CD4-positive, alpha-beta memory T cell (primary cell): ENCODE results near the gene ZBTB17. TPM values are rescaled to one million over a fixed set of nuclear protein-coding genes. Genes with fewer than 3 reads are reported as not detected.

Source experiments
- CTCF ChIA-PET: fragments of 350-600 bp; sonication (Branson Sonifier 250); formaldehyde crosslinking; loops from one replicate; lab custom pipeline; 2021; ENCODE audit warnings: inconsistent platforms; ENCODE audit not compliant: partially characterized antibody; lab: Charles Lee
- POLR2A ChIA-PET: fragments of 350-600 bp; sonication (Branson Sonifier 250); formaldehyde crosslinking; loops from one replicate; lab custom pipeline; 2021; ENCODE audit not compliant: partially characterized antibody; lab: Charles Lee
- DNase-seq, 5 donors: peaks; one replicate each; pipeline versions ENCODE4 v3.0.0 to v3.0.0-alpha.2; 2020 to 2022; ENCODE audit warnings: mixed read lengths in 1 of 5
- H3K27ac ChIP-seq: one replicate; pipeline ENCODE4 v1.7.0; 2013; ENCODE audit warnings: low read depth, low read length
- H3K27me3 ChIP-seq: 2 replicates; pipeline ENCODE4 v1.7.0; 2013; ENCODE audit warnings: mild to moderate bottlenecking, low read length, moderate library complexity; ENCODE audit not compliant: insufficient read depth
- H3K36me3 ChIP-seq: 2 replicates; pipeline ENCODE4 v1.7.0; 2013; ENCODE audit warnings: mild to moderate bottlenecking, low read length, moderate library complexity; ENCODE audit not compliant: insufficient read depth
- H3K4me1 ChIP-seq: 2 replicates; pipeline ENCODE4 v1.7.0; 2013; ENCODE audit warnings: mild to moderate bottlenecking, low read length, moderate library complexity; ENCODE audit not compliant: insufficient read depth
- H3K4me3 ChIP-seq, 2 donors: one replicate each; pipeline ENCODE4 v1.7.0; 2013; ENCODE audit warnings: low read length in 2 of 2, mild to moderate bottlenecking in 1 of 2
- H3K9me3 ChIP-seq, 2 donors: one replicate each; pipeline ENCODE4 v1.7.0; 2013; ENCODE audit warnings: low read length in 2 of 2, control low read depth in 1 of 2; ENCODE audit not compliant: control insufficient read depth in 1 of 2
- H3K27ac Mint-ChIP-seq, 7 donors: one replicate each; pipeline ENCODE4 v1.8.0; 2020 to 2021; ENCODE audit warnings: mixed read lengths in 7 of 7, mild to moderate bottlenecking in 6 of 7, inconsistent platforms in 3 of 7, moderate library complexity in 3 of 7
- H3K27me3 Mint-ChIP-seq, 2 donors: one replicate each; pipeline ENCODE4 v1.8.0; 2020 to 2021; ENCODE audit warnings: mixed read lengths in 2 of 2
- H3K36me3 Mint-ChIP-seq, 2 donors: one replicate each; pipeline ENCODE4 v1.8.0; 2020 to 2021; ENCODE audit warnings: mixed read lengths in 2 of 2, inconsistent platforms in 1 of 2, mild to moderate bottlenecking in 1 of 2
- H3K4me1 Mint-ChIP-seq, 4 donors: one replicate each; pipeline ENCODE4 v1.8.0; 2020 to 2021; ENCODE audit warnings: mixed read lengths in 4 of 4, mild to moderate bottlenecking in 1 of 4
- H3K4me3 Mint-ChIP-seq, 8 donors: one replicate each; pipeline ENCODE4 v1.8.0; 2020 to 2021; ENCODE audit warnings: mixed read lengths in 8 of 8, mild to moderate bottlenecking in 7 of 8, moderate library complexity in 6 of 8, inconsistent platforms in 3 of 8
- H3K9me3 Mint-ChIP-seq, 8 donors: one replicate each; pipeline ENCODE4 v1.8.0; 2020 to 2021; ENCODE audit warnings: mixed read lengths in 8 of 8, mild to moderate bottlenecking in 5 of 8, inconsistent platforms in 3 of 8, moderate library complexity in 1 of 8
- intact Hi-C: fragments of 100-400 bp; cut with micrococcal nuclease; formaldehyde crosslinking; loops from one replicate; pipeline ENCODE4 v1.15.1; 2023
- polyA plus RNA-seq, 2 donors: library from polyadenylated mRNA; unstranded; fragments of 300-500 nt; fragmentation: Illumina TruSeq; gene quantifications; one replicate each; pipeline ENCODE4 v1.2.3, GENCODE V29; 2021
- total RNA-seq, 2 experiments: library from RNA; stranded (reverse); gene quantifications; one replicate each; pipeline ENCODE4 v1.2.3, GENCODE V29; 2021

The ZBTB17 gene
- total and polyA plus RNA-seq, 4 experiments from 2014 or later, result 5.2 to 61.0 (median 38.4) TPM

DNA sequence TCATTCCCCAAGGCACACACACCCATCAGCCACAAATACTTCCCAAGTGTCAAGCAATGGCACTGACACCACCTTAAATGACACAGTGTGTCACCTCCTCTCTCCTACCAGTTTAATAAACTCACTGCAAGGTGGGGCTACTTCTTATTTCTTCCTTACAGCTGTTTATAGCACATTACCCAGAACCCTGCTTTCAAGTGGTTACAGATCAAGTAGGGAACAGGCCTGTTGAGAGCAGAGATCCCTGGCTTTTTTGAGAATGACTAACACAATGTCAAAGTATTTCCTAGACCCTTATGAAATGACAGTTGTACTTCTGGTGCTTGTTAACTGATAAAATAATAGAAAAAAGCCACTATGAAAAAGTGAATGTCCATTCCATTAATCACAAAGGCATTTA is 19.8 kb downstream of the ZBTB17 start:
- Histone ChIP-seq H3K4me3 (no peak overlapping the region), H3K4me1 (peaks cover 62% of the 10 kb centered on the region), H3K27me3 (no peaks in the 10 kb centered on the region), H3K9me3 (no peaks in the 10 kb centered on the region), H3K27ac (no peak overlapping the region), H3K36me3 (peaks cover 6% of the 10 kb centered on the region)
- peaks cover 4 to 12% of the 10 kb centered on the region in 2 donors for H3K36me3 Mint-ChIP-seq
- peak overlapping the region in 2 of 8 donors; percentile 31 to 35 for H3K4me3 Mint-ChIP-seq
- peaks cover 47 to 86% (median 70%) of the 10 kb centered on the region in 4 donors for H3K4me1 Mint-ChIP-seq
- no peaks in the 10 kb centered on the region for H3K27me3 Mint-ChIP-seq
- intact Hi-C loops, result no loop called here
- no peak for DNase-seq
- CTCF ChIA-PET, result interaction anchor here (0.9 kb wide), 1 partner anchor 39 kb away, joined by 3 read pairs; no protein-coding TSS in a partner anchor
- POLR2A ChIA-PET, result interaction anchor here (0.9 to 1.5 kb wide), 2 partner anchors 8 to 10 kb away, joined by 3 to 4 read pairs; no protein-coding TSS in a partner anchor
- peak overlapping the region in 4 of 7 donors; percentile 25 to 75 (median 61) for H3K27ac Mint-ChIP-seq
- no peaks in the 10 kb centered on the region for H3K9me3 Mint-ChIP-seq

- POLR2A ChIA-PET, result interaction anchor here (0.9 to 1.5 kb wide), 2 partner anchors 9 to 10 kb away, joined by 3 to 4 read pairs; no protein-coding TSS in a partner anchor
- Mint-ChIP-seq H3K4me1 (peaks cover 53 to 89% (median 71%) of the 10 kb centered on the region in 4 donors), H3K36me3 (peaks cover 4 to 15% of the 10 kb centered on the region in 2 donors), H3K4me3 (no peak overlapping the region), H3K27ac (peak overlapping the region in 2 of 7 donors; percentile 25 to 75), H3K9me3 (no peaks in the 10 kb centered on the region), H3K27me3 (peaks cover 0 to 2% of the 10 kb centered on the region in 2 donors)
- H3K9me3 ChIP-seq, result no peaks in the 10 kb centered on the region
- peaks cover 68% of the 10 kb centered on the region for H3K4me1 ChIP-seq
- no peak overlapping the region for H3K27ac ChIP-seq
- DNase-seq, result no peak
- CTCF ChIA-PET, result no interaction called here
- H3K36me3 ChIP-seq, result peaks cover 6% of the 10 kb centered on the region
- H3K4me3 ChIP-seq, result no peak overlapping the region
- no peaks in the 10 kb centered on the region for H3K27me3 ChIP-seq
- intact Hi-C loops, result no loop called here
Observed at GRCh38 chr1:15955552-15955951, 20.3 kb downstream of the ZBTB17 start.

DNA sequence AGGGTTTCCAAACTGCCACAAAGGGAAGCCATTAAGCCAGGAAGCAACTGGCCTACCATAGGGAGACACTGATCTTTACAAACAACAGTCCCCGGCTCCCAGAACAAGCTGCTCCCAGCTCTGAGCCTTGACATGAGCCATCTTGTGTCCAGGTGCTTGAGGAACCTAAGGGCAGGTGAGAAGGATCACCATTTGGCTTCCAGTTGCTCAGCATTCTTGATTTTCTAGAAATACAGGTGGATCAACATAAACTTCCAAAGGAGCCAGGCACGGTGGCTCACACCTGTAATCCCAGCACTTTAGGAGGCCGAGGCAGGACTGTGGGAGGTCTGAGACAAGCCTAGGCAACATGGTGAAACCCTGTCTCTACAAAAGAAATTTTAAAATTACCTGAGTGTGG is 21.6 kb downstream of the ZBTB17 start:
- CTCF ChIA-PET, result interaction anchor here (0.7 to 0.9 kb wide), 2 partner anchors 18 to 55 kb away, joined by 3 to 4 read pairs; no protein-coding TSS in a partner anchor
- Mint-ChIP-seq H3K27me3 (peaks cover 0 to 2% of the 10 kb centered on the region in 2 donors), H3K27ac (peak overlapping the region in 5 of 7 donors; percentile 7 to 81 (median 67)), H3K4me3 (no peak overlapping the region), H3K4me1 (peaks cover 58 to 91% (median 75%) of the 10 kb centered on the region in 4 donors), H3K9me3 (no peaks in the 10 kb centered on the region), H3K36me3 (peaks cover 4 to 18% of the 10 kb centered on the region in 2 donors)
- Histone ChIP-seq H3K27me3 (no peaks in the 10 kb centered on the region), H3K36me3 (peaks cover 6% of the 10 kb centered on the region), H3K9me3 (no peaks in the 10 kb centered on the region), H3K4me3 (no peak overlapping the region), H3K4me1 (peaks cover 74% of the 10 kb centered on the region), H3K27ac (no peak overlapping the region)
- POLR2A ChIA-PET, result interaction anchor here (1.2 kb wide), 1 partner anchor 21 kb away, joined by 4 read pairs; the partner anchor contains the start of gene ZBTB17
- DNase-seq, result no peak
- intact Hi-C loops, result no loop called here

GRCh38 chr1:15953791-15954241 is 22.1 kb downstream of the ZBTB17 start:
- CTCF ChIA-PET, result interaction anchor here (0.7 to 0.9 kb wide), 2 partner anchors 17 to 56 kb away, joined by 3 to 4 read pairs; no protein-coding TSS in a partner anchor
- H3K4me1 ChIP-seq, result peaks cover 79% of the 10 kb centered on the region

GRCh38 chr1:15953294-15953771 is 22.6 kb downstream of the ZBTB17 start:
- Mint-ChIP-seq H3K27me3 (peaks cover 0 to 2% of the 10 kb centered on the region in 2 donors), H3K36me3 (peaks cover 4 to 22% of the 10 kb centered on the region in 2 donors), H3K27ac (peak overlapping the region in 6 of 7 donors; percentile 42 to 77 (median 62)), H3K4me1 (peaks cover 66 to 93% (median 81%) of the 10 kb centered on the region in 4 donors), H3K9me3 (no peaks in the 10 kb centered on the region), H3K4me3 (peak overlapping the region in 2 of 8 donors; percentile 28 to 46)
- H3K27ac ChIP-seq, result no peak overlapping the region
- DNase-seq, result no peak
- no peaks in the 10 kb centered on the region for H3K27me3 ChIP-seq
- ChIA-PET CTCF (interaction anchor here (0.7 kb wide), 1 partner anchor 56 kb away, joined by 4 read pairs; no protein-coding TSS in a partner anchor), POLR2A (interaction anchor here (1.2 kb wide), 1 partner anchor 22 kb away, joined by 4 read pairs; the partner anchor contains the start of gene ZBTB17)
- peaks cover 80% of the 10 kb centered on the region for H3K4me1 ChIP-seq
- H3K4me3 ChIP-seq, result no peak overlapping the region
- peaks cover 6% of the 10 kb centered on the region for H3K36me3 ChIP-seq
- H3K9me3 ChIP-seq, result no peaks in the 10 kb centered on the region
- intact Hi-C loops, result no loop called here

More at GRCh38 chr1:15953791-15954241, 22.1 kb downstream of the ZBTB17 start:
- H3K4me1 Mint-ChIP-seq, result peaks cover 63 to 93% (median 79%) of the 10 kb centered on the region in 4 donors
- POLR2A ChIA-PET, result interaction anchor here (1.2 kb wide), 1 partner anchor 22 kb away, joined by 4 read pairs; the partner anchor contains the start of gene ZBTB17
- peak overlapping the region; percentile 35 to 81 (median 67) for H3K27ac Mint-ChIP-seq
- peaks cover 6% of the 10 kb centered on the region for H3K36me3 ChIP-seq
- no peak overlapping the region for H3K27ac ChIP-seq
- no peak overlapping the region for H3K4me3 ChIP-seq
- H3K9me3 ChIP-seq, result no peaks in the 10 kb centered on the region
- H3K36me3 Mint-ChIP-seq, result peaks cover 4 to 23% of the 10 kb centered on the region in 2 donors
- peak overlapping the region in 2 of 8 donors; percentile 28 to 46 for H3K4me3 Mint-ChIP-seq
- no peaks in the 10 kb centered on the region for H3K27me3 ChIP-seq
- peaks cover 0 to 2% of the 10 kb centered on the region in 2 donors for H3K27me3 Mint-ChIP-seq
- no peaks in the 10 kb centered on the region for H3K9me3 Mint-ChIP-seq
- no peak for DNase-seq
- intact Hi-C loops, result no loop called here

DNA sequence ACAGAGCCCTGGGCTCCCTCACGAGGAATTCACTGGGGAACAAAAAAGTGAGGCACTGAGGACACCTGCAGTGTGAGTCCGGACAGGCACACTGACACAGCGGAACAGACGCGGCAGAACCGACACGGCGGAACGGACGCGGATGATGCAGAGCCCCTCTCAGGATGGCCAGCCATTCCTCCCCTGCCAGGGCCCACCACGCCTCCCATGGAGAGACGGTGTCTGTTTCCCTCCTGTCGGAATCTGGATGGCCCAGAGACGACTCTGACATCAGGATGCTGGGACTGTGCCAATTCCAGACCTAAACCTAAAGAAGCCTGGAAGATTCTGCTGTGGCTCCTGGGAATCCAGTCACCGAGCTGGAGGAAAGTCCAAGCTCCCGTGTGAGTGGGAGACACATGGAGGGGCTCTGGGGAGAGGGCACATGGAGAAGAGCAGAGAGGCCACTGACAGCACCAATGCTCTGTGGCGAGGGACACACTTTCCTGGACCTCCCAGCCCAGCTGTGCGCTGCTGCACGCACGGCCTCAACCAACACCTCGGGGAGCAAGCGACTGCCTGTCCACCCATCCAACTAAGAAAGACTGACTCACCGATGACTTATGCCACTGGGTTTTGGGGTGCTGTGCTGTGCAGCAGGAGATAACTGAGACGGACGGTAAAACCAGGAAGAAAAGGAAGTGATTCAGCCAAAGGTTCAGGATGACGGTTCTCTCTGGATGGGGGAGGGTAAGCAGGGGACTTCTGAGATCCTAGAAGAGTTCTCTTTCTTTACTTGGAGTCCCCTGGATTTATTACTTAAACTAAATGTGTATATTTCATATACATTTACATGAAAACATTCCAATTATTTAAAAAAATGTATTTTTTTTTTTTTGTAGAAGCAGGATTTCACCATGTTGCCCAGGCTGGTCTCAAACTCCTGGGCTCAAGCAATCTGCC is 23.3 kb downstream of the ZBTB17 start:
- no peak for DNase-seq
- Histone ChIP-seq H3K27me3 (no peaks in the 10 kb centered on the region), H3K4me3 (no peak overlapping the region), H3K9me3 (no peaks in the 10 kb centered on the region), H3K36me3 (peaks cover 2% of the 10 kb centered on the region), H3K4me1 (peaks cover 84% of the 10 kb centered on the region), H3K27ac (peak overlapping the region; percentile 79)
- peak overlapping the region; percentile 77 to 98 (median 86) for H3K27ac Mint-ChIP-seq
- peaks cover 6 to 22% of the 10 kb centered on the region in 2 donors for H3K36me3 Mint-ChIP-seq
- ChIA-PET CTCF (interaction anchor here (2.3 kb wide), 1 partner anchor 23 kb away, joined by 7 read pairs; the partner anchor contains the start of gene ZBTB17), POLR2A (interaction anchor here (2.9 to 3.9 kb wide), 2 partner anchors 23 to 118 kb away, joined by 11 to 23 read pairs; partner anchors contain the start of gene ZBTB17)
- peaks cover 0 to 2% of the 10 kb centered on the region in 2 donors for H3K27me3 Mint-ChIP-seq
- H3K9me3 Mint-ChIP-seq, result no peaks in the 10 kb centered on the region
- H3K4me3 Mint-ChIP-seq, result peak overlapping the region in 2 of 8 donors; percentile 29 to 39
- intact Hi-C loops, result no loop called here
- H3K4me1 Mint-ChIP-seq, result peaks cover 66 to 93% (median 80%) of the 10 kb centered on the region in 4 donors
